DOHH2 (cell line): Measurements from ENCODE around the gene KDM4D.

Source experiments
- EZH2phosphoT487 ChIP-seq: fragments of 200-600 bp; sonication (generic); IDR thresholded peaks from 2 replicates; pipeline ENCODE4 v1.6.1; 2017; ENCODE audit warnings: borderline replicate concordance, mild to moderate bottlenecking, antibody characterized with exemption, low read length, moderate library complexity, mixed read lengths
- TF ChIP-seq, protein P1 (sequence below): fragments of 200-600 bp; sonication (generic); IDR thresholded peaks from one replicate; pipeline ENCODE4 v1.5.1; 2014; ENCODE audit warnings: antibody characterized with exemption, mild to moderate bottlenecking, low read depth, low read length; ENCODE audit not compliant: poor library complexity, severe bottlenecking

- TF ChIP-seq, protein P1, sequence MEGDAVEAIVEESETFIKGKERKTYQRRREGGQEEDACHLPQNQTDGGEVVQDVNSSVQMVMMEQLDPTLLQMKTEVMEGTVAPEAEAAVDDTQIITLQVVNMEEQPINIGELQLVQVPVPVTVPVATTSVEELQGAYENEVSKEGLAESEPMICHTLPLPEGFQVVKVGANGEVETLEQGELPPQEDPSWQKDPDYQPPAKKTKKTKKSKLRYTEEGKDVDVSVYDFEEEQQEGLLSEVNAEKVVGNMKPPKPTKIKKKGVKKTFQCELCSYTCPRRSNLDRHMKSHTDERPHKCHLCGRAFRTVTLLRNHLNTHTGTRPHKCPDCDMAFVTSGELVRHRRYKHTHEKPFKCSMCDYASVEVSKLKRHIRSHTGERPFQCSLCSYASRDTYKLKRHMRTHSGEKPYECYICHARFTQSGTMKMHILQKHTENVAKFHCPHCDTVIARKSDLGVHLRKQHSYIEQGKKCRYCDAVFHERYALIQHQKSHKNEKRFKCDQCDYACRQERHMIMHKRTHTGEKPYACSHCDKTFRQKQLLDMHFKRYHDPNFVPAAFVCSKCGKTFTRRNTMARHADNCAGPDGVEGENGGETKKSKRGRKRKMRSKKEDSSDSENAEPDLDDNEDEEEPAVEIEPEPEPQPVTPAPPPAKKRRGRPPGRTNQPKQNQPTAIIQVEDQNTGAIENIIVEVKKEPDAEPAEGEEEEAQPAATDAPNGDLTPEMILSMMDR: no peak
- no peak for TF ChIP-seq EZH2phosphoT487
These were observed 72.3 kb downstream of the KDM4D start for GRCh38 chr11:95045812-95046211.
